HG03159 (cell line): ENCODE results near the gene CRYBA1.
"Not testable (repeated sequence)": the region's sequence is repeated elsewhere in the genome, so short reads cannot be mapped to it uniquely, and the experiment has no call there.

Source experiments
- ATAC-seq: cut with Tn5 transposase; IDR thresholded peaks from one replicate; pipeline ENCODE4 v1.9.1; 2021; ENCODE audit warnings: mild to moderate bottlenecking, moderate library complexity; ENCODE audit not compliant: unreplicated experiment

CRYBA1 gene

GRCh38 chr17:29237476-29238132, 9.1 kb upstream of the CRYBA1 start:
- ATAC-seq, result no peak

- ATAC-seq, result no peak
Observed at GRCh38 chr17:29238133-29238850, 8.4 kb upstream of the CRYBA1 start.

DNA sequence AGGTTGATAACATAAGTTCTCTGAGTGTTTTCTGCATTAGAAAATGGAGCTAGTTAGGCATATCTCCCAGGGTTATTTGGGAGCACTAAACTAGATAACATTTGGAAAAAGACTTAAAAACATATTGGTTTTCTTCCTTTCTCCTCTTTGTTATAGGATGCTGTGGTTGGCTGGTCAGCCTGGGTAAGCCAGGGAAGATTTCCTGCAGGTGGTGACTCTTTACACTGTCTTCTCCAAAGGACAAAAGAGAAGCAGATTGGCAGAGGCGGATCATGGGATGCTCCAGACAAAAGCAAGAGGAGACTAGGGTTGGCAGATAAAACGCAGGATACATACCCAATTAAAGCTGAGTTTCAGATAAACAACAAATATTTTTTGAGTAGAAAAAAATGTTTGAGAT, 6.2 kb upstream of the CRYBA1 start:
- no peak for ATAC-seq

DNA sequence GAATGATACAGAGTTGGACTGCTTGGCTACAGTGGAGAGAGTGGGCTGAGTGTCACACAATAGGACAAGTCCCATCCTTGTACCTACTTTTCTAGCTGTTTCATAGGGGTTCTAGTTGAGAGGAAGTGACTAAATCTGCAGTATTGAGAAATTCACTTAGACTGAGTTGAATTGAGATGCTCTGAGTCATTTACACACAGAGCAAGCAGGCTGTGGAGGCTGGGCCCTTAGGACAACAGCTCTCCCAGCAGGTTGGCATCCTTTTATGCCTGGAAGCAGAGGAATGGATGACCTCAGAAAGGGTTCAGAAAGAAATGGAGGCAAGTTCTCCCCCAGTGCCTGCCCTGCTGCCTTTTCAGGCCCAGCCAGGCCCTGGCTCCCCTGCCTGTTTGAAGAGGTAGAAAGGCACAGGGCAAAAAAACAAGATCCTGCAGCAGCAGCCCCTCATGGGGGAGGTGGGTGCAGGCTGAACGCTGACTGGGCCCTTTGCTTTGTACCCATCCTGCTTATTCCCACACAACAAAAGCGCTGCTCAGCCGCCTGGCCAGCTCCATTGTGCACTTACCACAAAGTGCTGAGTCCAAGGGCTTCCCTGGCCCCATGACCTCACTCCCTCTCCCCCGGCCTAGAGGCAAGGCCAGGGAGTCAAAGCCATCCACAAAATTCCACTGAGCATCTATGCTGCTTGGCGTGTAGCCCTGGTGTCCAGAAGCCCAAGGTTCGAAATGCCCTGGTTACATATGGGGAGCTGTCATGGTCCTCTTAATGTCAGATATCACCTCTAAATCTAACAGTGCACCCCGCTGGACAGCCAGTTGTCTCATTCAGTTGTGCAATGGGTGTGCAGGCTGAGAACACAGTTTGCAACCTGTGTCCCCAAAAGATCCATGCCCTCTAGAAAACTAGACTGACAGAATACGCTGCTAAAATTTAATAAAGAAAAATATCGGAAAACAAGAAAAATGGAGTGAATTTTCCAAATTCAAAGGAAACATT, 5.4 kb upstream of the CRYBA1 start:
- ATAC-seq, result no peak

DNA sequence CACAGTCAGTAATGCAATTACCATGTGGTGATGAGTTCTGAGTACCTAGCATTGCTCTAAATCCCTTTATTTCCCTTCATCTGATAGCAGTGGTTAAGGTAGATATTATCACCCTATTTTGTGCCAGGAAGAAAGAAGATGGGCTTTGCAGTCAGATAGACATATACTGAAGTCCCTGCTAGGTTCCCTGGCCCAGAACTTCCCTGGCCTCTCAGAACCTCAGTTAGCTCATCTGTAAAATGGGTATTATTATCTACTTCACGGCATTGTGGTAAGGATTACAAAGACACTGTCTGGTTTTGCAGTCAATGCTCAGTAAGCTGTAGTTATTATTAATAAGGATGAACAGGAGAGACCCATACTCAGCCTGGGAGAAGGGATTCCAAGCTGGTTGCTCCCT, 4.6 kb upstream of the CRYBA1 start:
- ATAC-seq, result no peak

DNA sequence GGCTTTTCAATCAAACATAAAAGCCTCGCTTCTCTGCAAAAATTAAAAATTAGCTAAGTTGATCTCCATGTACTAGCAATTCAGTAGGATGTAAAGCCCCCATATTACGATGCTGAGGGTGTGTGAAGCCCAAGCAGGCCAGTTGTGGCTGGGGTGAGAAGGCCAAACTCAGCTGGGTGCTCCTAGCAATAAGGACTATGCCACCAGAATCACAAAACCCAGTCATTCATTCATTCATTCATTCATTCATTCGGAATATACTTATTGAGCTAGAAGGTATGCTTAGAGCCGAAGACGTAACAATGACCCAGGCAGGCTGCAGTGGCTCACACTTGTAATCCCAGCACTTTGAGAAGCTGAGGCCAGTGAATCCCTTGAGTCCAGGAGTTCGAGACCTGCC, 3.9 kb upstream of the CRYBA1 start:
- no peak for ATAC-seq

GRCh38 chr17:29243792-29244191, 2.9 kb upstream of the CRYBA1 start:
- ATAC-seq, result no peak

GRCh38 chr17:29245401-29245800, 1.3 kb upstream of the CRYBA1 start:
- ATAC-seq, result no peak

GRCh38 chr17:29247219-29247618, 560 bp downstream of the CRYBA1 start:
- no peak for ATAC-seq

DNA sequence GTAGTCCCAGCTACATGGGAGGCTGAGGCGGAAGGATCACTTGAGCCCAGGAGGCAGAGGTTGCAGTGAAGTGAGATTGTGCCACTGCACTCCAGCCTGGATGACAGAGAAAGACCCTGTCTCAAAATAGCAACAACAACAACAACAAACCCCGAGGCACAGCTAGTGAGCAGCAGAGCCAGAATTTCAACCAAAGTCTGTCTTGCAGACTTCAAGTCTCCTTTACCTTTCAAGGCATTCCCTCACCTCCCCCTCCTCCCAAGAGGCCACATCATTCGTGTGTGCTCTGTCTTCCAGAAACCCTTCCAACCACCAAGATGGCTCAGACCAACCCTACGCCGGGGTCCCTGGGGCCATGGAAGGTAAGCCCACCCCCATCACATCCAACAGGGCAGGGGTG, 2.2 kb downstream of the CRYBA1 start:
- no peak for ATAC-seq

- ATAC-seq, result no peak
Observed at GRCh38 chr17:29250666-29251065, 4.0 kb downstream of the CRYBA1 start.

GRCh38 chr17:29251184-29251583, 4.5 kb downstream of the CRYBA1 start:
- no peak for ATAC-seq

DNA sequence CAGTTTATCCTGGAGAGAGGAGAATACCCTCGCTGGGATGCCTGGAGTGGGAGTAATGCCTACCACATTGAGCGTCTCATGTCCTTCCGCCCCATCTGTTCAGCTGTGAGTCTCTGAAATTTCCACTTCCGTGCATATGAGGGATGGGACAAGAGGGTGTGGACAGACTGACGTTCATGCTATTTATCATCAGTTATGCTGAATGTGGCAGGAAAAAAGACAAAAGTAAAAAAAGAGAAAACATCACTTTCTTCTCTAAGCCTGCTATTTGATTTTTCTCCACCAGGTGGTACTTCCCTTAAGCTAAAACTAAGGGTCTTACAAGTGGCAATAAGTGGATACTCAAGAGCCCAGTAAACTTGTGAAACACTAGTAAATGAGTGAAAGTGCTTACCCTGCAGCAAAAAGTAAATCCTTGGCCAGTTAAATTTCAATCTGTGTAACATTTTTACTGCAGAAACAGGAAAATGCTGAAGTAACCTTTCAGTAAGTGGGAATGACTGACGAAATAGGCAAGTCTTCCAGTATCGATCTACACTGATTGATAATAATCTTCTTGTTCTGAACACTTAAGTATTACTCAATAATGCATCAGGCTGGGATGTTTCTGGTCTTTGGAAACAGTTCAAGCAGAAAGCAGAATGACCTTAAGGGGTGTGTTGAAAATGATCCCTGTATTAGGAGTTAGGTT, 5.6 kb downstream of the CRYBA1 start:
- ATAC-seq, result no peak

- no peak for ATAC-seq
Observed at GRCh38 chr17:29253037-29253436, 6.4 kb downstream of the CRYBA1 start.

DNA sequence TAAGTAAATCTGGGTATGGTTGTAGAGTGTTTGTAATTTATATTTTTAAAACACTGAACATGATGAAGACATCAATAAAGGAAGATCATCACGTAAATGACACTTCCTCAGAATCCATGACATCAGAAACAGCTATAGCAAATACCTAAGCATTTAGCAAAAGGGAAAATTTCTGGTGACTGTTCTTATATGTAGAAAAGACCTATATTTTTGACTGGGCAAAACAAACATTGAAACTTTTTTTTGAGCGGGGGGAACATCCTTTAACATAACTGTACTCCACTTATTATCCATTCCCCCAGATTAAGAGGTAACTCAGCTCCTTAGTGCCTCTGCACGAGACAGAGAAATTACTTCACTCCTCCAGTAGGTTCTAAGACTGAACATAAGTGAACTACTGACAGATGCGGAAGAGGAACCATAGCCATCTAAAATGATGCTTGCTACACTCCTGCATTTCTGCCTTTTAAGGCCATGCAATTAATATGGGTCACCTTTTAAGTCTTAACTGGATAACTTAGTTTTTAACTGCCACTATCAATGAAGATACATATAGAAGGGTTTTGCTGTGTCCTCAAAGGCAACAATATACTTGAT, 9.4 kb downstream of the CRYBA1 start:
- ATAC-seq, result no peak

- ATAC-seq, result no peak
Observed at GRCh38 chr17:29256735-29257466, 10.2 kb downstream of the CRYBA1 start.

DNA sequence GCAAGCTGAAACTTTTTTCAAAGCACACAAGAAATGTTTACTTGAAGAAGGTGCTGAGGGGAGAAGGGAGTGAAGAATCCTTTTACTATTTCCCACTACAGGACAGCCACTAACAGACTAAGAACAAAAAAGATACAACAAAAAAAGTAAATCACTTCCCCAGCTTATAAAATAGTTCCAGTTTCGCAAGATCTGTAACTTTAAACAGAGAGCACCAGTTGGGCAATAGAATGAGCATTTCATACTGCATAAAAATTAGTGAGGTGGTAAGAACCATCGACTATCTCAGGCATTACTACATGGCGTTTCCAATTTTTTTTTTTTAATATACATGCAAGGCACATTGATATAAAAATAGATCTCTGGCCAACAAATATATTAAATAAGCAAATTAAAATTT, 11.1 kb downstream of the CRYBA1 start:
- ATAC-seq, result no peak

DNA sequence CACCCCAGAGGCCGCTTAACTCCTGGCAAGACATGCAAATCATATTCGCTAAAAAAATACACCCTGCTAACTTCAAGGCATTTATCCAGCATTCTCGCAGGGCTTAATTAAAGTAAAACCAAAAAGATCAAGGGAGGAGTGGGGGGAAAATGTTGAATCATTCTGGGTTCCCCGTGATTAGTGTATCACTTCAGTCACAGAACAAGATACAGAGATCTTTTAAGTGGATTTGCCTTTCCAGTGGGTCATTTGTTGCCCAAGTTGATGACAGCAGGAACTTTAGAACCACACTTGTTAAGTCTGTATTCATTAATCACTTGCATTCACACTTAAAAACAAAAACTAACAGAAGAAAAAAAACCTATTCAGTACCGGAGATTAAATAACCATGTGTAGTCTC, 17.3 kb downstream of the CRYBA1 start:
- no peak for ATAC-seq

DNA sequence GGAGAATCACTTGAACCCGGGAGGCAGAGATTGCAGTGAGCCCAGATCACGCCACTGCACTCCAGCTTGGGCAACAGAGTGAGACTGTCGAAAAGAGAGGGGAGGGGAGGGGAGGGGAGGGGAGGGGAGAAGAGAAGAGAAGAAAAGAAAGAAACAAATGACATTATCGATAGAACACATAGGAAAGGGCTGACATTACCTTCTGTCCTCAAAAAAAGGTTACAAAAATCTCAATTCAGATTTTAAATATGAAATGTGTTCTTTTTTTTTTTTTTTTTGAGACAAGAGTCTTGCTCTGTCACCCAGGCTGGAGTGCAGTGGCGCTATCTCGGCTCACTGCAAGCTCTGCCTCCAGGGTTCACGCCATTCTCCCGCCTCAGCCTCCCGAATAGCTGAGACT, 25.3 kb downstream of the CRYBA1 start:
- ATAC-seq, result not testable (repeated sequence)

DNA sequence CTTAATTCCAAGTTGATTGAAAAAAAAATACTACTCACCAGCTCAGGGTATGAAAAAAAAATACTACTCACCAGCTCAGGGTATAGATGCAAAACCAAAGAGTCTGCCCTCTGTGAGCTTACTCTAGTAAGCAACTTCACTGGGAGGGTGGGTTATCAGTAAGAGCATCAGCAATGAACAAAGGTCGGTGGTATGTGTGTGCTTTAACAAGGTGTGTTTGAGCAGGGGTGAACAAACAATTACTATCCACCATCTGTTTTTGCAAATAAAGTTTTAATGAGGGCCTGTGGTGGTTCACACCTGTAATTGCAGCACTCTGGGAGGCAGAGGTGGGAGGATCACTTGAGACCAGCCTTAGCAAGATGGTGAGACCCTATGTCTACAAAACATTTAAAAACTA, 27.3 kb downstream of the CRYBA1 start:
- no peak for ATAC-seq
